Lower lobe of right lung (tissue), 2 donors: ENCODE measurements around the gene MCCD1. TPM values are rescaled to one million over a fixed set of nuclear protein-coding genes. Genes with fewer than 3 reads are reported as not detected.

Source experiments
- ATAC-seq, 2 donors: fragments of 200-7000 bp; cut with Tn5 transposase; one replicate each; pipeline ENCODE4 v1.9.1; 2020 to 2022; ENCODE audit warnings: mild to moderate bottlenecking in 2 of 2, moderate library complexity in 2 of 2
- DNase-seq: peaks from one replicate; pipeline ENCODE4 v3.0.0-alpha.2; 2020
- H3K27ac ChIP-seq: fragments of 200-600 bp; one replicate; pipeline ENCODE4 v1.8.0; 2022
- H3K27me3 ChIP-seq: fragments of 200-600 bp; one replicate; pipeline ENCODE4 v1.8.0; 2022; ENCODE audit warnings: low read depth
- H3K36me3 ChIP-seq: fragments of 200-600 bp; one replicate; pipeline ENCODE4 v1.8.0; 2022; ENCODE audit warnings: mild to moderate bottlenecking
- H3K4me1 ChIP-seq: fragments of 200-600 bp; one replicate; pipeline ENCODE4 v1.8.0; 2022
- H3K4me3 ChIP-seq: fragments of 200-600 bp; one replicate; pipeline ENCODE4 v1.8.0; 2022; ENCODE audit warnings: mild to moderate bottlenecking
- H3K9me3 ChIP-seq: fragments of 200-600 bp; one replicate; pipeline ENCODE4 v1.8.0; 2022
- CTCF ChIP-seq: fragments of 200-600 bp; IDR thresholded peaks from one replicate; pipeline ENCODE4 v1.8.0; 2022; ENCODE audit warnings: antibody characterized with exemption, mild to moderate bottlenecking
- intact Hi-C: fragments of 100-400 bp; cut with DNase I; formaldehyde crosslinking; loops from one replicate; pipeline ENCODE4 v1.11.0; 2022
- total RNA-seq: library from RNA; stranded (reverse); fragmentation: NEBNext Ultra II Directional; extraction: Animal tissue kit (Norgen Biotek cat#: 25700); gene quantifications from one replicate; pipeline ENCODE4 v1.2.1, GENCODE V29; 2021
- donor health status: DM: no; HTN: yes; CAD: no; lungs with severe emphysema.

MCCD1 gene
- total RNA-seq, 1 donor from 2014 or later = not detected

- H3K27ac ChIP-seq = no peak overlapping the region
- no peak overlapping the region for H3K4me3 ChIP-seq
- H3K9me3 ChIP-seq = no peaks in the 10 kb centered on the region
- H3K27me3 ChIP-seq = no peaks in the 10 kb centered on the region
- no peaks in the 10 kb centered on the region for H3K36me3 ChIP-seq
- peaks cover 15% of the 10 kb centered on the region for H3K4me1 ChIP-seq
- no peak for DNase-seq
- ATAC-seq = no peak
- intact Hi-C loops = no loop called here
- TF ChIP-seq CTCF = no peak
Measured at GRCh38 chr6:31573239-31574105, 44.7 kb downstream of the MCCD1 start.

- ATAC-seq = no peak
- Histone ChIP-seq H3K4me1 (peaks cover 9% of the 10 kb centered on the region), H3K36me3 (no peaks in the 10 kb centered on the region), H3K4me3 (no peak overlapping the region), H3K9me3 (no peaks in the 10 kb centered on the region), H3K27me3 (no peaks in the 10 kb centered on the region), H3K27ac (no peak overlapping the region)
- intact Hi-C loops = no loop called here
- DNase-seq = no peak
- TF ChIP-seq CTCF = no peak
Measured at GRCh38 chr6:31574106-31575061, 45.6 kb downstream of the MCCD1 start.

- Histone ChIP-seq H3K36me3 (no peaks in the 10 kb centered on the region), H3K4me3 (peak within 1 kb of the TSS; percentile 53), H3K4me1 (peaks cover 14% of the 10 kb centered on the region), H3K9me3 (no peaks in the 10 kb centered on the region), H3K27ac (peak within 1 kb of the TSS; percentile 61), H3K27me3 (no peaks in the 10 kb centered on the region)
- DNase-seq (peak; percentile 72), ATAC-seq (peak; percentile 60 to 61)
- TF ChIP-seq CTCF = no peak
- intact Hi-C loops = no loop called here
Measured at GRCh38 chr6:31575335-31575901, 46.7 kb downstream of the MCCD1 start, which contains the start of gene TNF. Gene TNF, plus strand, starts transcription at chr6:31575565. Its CDS starts 177 bp downstream, at chr6:31575742.

- no peak for DNase-seq
- no peak for ATAC-seq
- Histone ChIP-seq H3K27me3 (no peaks in the 10 kb centered on the region), H3K36me3 (no peaks in the 10 kb centered on the region), H3K4me3 (peak overlapping the region; percentile 53), H3K4me1 (peaks cover 17% of the 10 kb centered on the region), H3K9me3 (no peaks in the 10 kb centered on the region), H3K27ac (peak overlapping the region; percentile 61)
- no peak for TF ChIP-seq CTCF
- intact Hi-C loops = no loop called here
Measured at GRCh38 chr6:31575952-31576685, 47.4 kb downstream of the MCCD1 start.
